Smooth muscle cell (in vitro differentiated cells): Measurements from ENCODE around the gene GNB1L. TPM values are rescaled to one million over a fixed set of nuclear protein-coding genes. Genes with fewer than 3 reads are reported as not detected.

ENCODE experiments used
- DNase-seq: peaks from one replicate; lab custom pipeline; 2025; ENCODE audit not compliant: unreplicated experiment; lab: John Stamatoyannopoulos, UW
- H2AFZ ChIP-seq: fragments of 200-600 bp; sonication (generic); 2 replicates; pipeline ENCODE4 v1.6.0; 2016; ENCODE audit warnings: antibody characterized with exemption, low read depth, mild to moderate bottlenecking
- H3F3A ChIP-seq: fragments of 200-600 bp; sonication (generic); 2 replicates; pipeline ENCODE4 v1.6.0; 2017; ENCODE audit warnings: antibody characterized with exemption, low read depth
- H3K27ac ChIP-seq: fragments of 200-600 bp; sonication (generic); 2 replicates; pipeline ENCODE4 v1.5.1; 2016; ENCODE audit warnings: low read depth, mild to moderate bottlenecking
- H3K27me3 ChIP-seq: fragments of 200-600 bp; sonication (generic); 2 replicates; pipeline ENCODE4 v1.6.1; 2016; ENCODE audit warnings: low read depth, mild to moderate bottlenecking
- H3K36me3 ChIP-seq: fragments of 200-600 bp; sonication (generic); 2 replicates; pipeline ENCODE4 v1.5.1; 2016; ENCODE audit warnings: low read depth
- H3K4me1 ChIP-seq: fragments of 200-600 bp; sonication (generic); 2 replicates; pipeline ENCODE4 v1.5.1; 2016; ENCODE audit warnings: low read depth
- H3K4me2 ChIP-seq: fragments of 200-600 bp; sonication (generic); 2 replicates; pipeline ENCODE4 v1.6.0; 2016; ENCODE audit warnings: mild to moderate bottlenecking
- H3K4me3 ChIP-seq: fragments of 200-600 bp; sonication (generic); 2 replicates; pipeline ENCODE4 v1.5.1; 2016; ENCODE audit warnings: mild to moderate bottlenecking
- H3K79me2 ChIP-seq: fragments of 200-600 bp; sonication (generic); 2 replicates; pipeline ENCODE4 v1.6.0; 2016; ENCODE audit warnings: low read depth, mild to moderate bottlenecking
- H3K9ac ChIP-seq: fragments of 200-600 bp; sonication (generic); 2 replicates; pipeline ENCODE4 v1.6.0; 2016; ENCODE audit warnings: low read depth
- H3K9me3 ChIP-seq: fragments of 200-600 bp; sonication (generic); replicated peaks from 2 replicates; pipeline ENCODE4 v1.5.1; 2016; ENCODE audit warnings: low read depth
- H4K20me1 ChIP-seq: fragments of 200-600 bp; sonication (generic); 2 replicates; pipeline ENCODE4 v1.6.0; 2016; ENCODE audit warnings: low read depth
- WGBS: methylation state at CpG from one replicate; pipeline ENCODE4 v1.1.7; 2016; ENCODE audit warnings: low lambda C conversion rate; 5-methylcytosine and 5-hydroxymethylcytosine counted together
- polyA plus RNA-seq: library from polyadenylated mRNA; unstranded; fragments of >200 nt; fragmentation: Nextera tagmentation; extraction: Ambion mirVana; gene quantifications from 2 replicates; pipeline ENCODE4 v1.2.1, GENCODE V29; 2016
- total RNA-seq: library from RNA; depleted of rRNA; stranded (reverse); fragments of >200 nt; gene quantifications from 2 replicates; pipeline ENCODE4 v1.2.3, GENCODE V29; 2014
- TF ChIP-seq, protein P1 (sequence below): fragments of 200-600 bp; sonication (generic); IDR thresholded peaks from 2 replicates; pipeline ENCODE4 v1.5.1; 2017; ENCODE audit warnings: borderline replicate concordance, mild to moderate bottlenecking, antibody characterized with exemption; ENCODE audit not compliant: insufficient read depth, poor library complexity, severe bottlenecking

GNB1L gene
- total and polyA plus RNA-seq, 2 experiments from 2014 or later = 4.1 to 7.4 TPM

DNA sequence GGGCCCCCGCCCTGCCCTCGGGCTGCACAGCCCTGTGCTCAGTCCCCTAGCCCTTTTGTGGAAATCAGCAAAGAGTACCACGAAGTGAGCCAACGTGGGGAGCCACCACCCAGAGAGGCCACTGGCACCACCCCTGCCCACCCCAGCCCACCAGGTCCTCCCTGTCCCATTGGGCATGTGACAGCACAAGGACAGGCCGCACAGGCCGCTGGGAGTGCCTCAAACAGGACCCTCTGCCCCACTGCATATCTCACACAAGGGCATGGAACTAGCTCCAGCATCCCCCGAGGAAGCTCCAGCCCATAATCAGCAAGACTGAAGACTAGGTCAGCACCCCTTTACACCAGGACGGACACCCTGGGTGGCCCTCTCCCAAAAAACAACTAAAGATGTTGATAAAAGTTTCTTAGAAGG, 29.7 kb downstream of the GNB1L start:
- H3K4me3 ChIP-seq = no peak overlapping the region
- H3K9me3 ChIP-seq = no peaks in the 10 kb centered on the region
- H3F3A ChIP-seq = no peaks in the 10 kb centered on the region
- no peak overlapping the region for H2AFZ ChIP-seq
- no peak overlapping the region for H3K27ac ChIP-seq
- no peaks in the 10 kb centered on the region for H3K36me3 ChIP-seq
- no peaks in the 10 kb centered on the region for H3K4me1 ChIP-seq
- no peak for DNase-seq
- H3K4me2 ChIP-seq = no peak overlapping the region
- peaks cover 22% of the 10 kb centered on the region for H4K20me1 ChIP-seq
- 93% methylated on average over 8 of the region's 8 CpGs for WGBS
- H3K79me2 ChIP-seq = no peaks in the 10 kb centered on the region
- H3K27me3 ChIP-seq = no peaks in the 10 kb centered on the region
- no peak overlapping the region for H3K9ac ChIP-seq
- TF ChIP-seq, protein P1, sequence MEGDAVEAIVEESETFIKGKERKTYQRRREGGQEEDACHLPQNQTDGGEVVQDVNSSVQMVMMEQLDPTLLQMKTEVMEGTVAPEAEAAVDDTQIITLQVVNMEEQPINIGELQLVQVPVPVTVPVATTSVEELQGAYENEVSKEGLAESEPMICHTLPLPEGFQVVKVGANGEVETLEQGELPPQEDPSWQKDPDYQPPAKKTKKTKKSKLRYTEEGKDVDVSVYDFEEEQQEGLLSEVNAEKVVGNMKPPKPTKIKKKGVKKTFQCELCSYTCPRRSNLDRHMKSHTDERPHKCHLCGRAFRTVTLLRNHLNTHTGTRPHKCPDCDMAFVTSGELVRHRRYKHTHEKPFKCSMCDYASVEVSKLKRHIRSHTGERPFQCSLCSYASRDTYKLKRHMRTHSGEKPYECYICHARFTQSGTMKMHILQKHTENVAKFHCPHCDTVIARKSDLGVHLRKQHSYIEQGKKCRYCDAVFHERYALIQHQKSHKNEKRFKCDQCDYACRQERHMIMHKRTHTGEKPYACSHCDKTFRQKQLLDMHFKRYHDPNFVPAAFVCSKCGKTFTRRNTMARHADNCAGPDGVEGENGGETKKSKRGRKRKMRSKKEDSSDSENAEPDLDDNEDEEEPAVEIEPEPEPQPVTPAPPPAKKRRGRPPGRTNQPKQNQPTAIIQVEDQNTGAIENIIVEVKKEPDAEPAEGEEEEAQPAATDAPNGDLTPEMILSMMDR = no peak

DNA sequence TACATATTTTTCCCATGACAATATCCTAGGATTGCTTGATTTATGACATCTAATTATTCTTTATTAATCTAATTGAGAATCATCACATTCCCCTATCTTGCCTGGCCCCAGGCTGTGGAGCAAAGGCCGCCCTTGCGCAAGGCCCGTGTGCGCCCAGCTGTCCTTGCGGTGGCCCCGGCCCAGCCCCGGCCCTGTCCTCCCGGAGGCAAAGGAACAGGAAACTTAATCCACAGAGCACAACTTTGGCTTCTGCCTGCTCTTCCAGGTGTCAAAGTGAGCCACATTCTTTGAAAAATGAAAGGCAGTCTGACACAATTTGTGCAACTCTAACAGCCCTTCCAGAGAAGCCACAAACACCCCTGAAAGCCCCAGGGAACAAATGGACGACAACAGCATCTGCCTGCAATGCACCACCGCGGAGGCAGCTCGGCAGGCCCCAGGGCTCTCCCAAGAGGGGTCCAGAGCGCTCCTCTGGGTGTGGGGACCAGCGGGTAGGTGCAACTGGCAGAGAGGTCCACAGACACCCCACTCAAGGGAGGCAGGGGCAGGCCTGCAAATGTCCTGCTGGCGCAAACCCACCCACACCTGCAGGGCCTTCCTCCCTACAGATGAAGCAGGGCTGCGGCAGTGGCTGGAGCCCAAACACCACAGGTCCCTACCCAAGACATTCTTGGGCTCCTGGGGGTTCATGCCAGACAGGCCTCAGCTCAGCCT, 30.3 kb downstream of the GNB1L start:
- TF ChIP-seq, protein P1 = no peak
- Histone ChIP-seq H3F3A (no peaks in the 10 kb centered on the region), H3K79me2 (no peaks in the 10 kb centered on the region), H3K4me2 (no peak overlapping the region), H3K27me3 (no peaks in the 10 kb centered on the region), H3K4me3 (no peak overlapping the region), H3K9ac (no peak overlapping the region), H3K27ac (no peak overlapping the region), H2AFZ (no peak overlapping the region), H3K36me3 (no peaks in the 10 kb centered on the region), H3K4me1 (no peaks in the 10 kb centered on the region), H3K9me3 (no peaks in the 10 kb centered on the region), H4K20me1 (peaks cover 22% of the 10 kb centered on the region)
- no peak for DNase-seq
- WGBS = 90% methylated on average over 16 of the region's 16 CpGs

DNA sequence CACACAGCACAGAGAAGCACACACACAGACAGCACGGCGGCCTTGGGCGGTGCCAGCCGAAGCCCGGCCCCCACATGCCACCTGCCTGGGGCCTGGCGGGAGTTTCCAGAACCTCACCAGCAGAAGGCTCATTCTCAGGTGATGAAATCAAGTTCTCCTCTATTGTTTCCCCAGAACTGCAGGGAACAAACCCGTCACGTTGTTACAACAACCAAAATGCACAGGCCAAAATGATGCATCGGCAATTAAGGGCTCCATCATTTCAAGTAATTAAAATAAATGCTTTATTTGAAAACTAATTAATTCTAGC, 30.8 kb downstream of the GNB1L start:
- Histone ChIP-seq H3K27ac (no peak overlapping the region), H3F3A (no peaks in the 10 kb centered on the region), H3K27me3 (no peaks in the 10 kb centered on the region), H3K79me2 (no peaks in the 10 kb centered on the region), H3K4me3 (no peak overlapping the region), H3K36me3 (no peaks in the 10 kb centered on the region), H3K9me3 (no peaks in the 10 kb centered on the region), H3K4me2 (no peak overlapping the region), H2AFZ (no peak overlapping the region), H3K4me1 (no peaks in the 10 kb centered on the region), H3K9ac (no peak overlapping the region), H4K20me1 (peaks cover 22% of the 10 kb centered on the region)
- DNase-seq = no peak
- WGBS = 94% methylated on average over 9 of the region's 9 CpGs
- TF ChIP-seq, protein P1 = no peak

DNA sequence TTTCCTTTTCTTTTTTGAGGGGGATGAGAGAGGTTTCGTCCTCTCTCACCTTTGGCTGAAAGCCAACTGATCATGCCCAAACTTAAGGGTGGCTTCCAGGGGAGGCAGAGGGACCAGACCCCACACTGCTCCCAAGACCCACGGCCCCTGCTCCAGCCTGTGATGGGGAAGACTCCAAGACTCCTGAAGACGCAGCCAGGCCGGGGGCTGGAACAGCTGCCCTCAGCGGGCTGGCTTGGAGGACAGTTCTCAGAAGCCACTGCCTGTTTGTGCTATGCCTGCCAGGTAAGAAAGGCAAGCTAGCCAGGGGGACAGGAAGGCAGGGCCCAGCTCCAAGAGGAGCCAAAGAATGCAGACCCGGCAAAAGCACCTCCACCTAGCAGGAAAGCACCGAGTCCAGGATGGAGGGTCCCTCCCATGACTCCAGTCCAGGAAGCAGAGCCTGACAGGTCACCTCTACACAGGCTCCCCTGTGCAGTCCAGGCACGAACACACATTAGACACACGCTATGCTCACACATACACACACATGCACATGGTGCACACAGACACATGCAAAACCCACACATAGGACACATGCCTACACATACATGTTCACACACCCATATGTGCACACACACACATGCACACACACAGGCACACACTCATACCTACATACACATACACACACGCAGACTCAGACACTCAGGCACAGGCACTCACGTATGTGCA, 31.3 kb downstream of the GNB1L start:
- H3K4me2 ChIP-seq = no peak overlapping the region
- TF ChIP-seq, protein P1 = no peak
- H3K9me3 ChIP-seq = no peaks in the 10 kb centered on the region
- H3K4me3 ChIP-seq = no peak overlapping the region
- WGBS = 92% methylated on average over 11 of the region's 11 CpGs
- no peaks in the 10 kb centered on the region for H3K36me3 ChIP-seq
- H3K79me2 ChIP-seq = no peaks in the 10 kb centered on the region
- no peaks in the 10 kb centered on the region for H3K27me3 ChIP-seq
- no peaks in the 10 kb centered on the region for H3F3A ChIP-seq
- DNase-seq = no peak
- no peak overlapping the region for H3K27ac ChIP-seq
- no peak overlapping the region for H2AFZ ChIP-seq
- H4K20me1 ChIP-seq = peaks cover 22% of the 10 kb centered on the region
- no peak overlapping the region for H3K9ac ChIP-seq
- H3K4me1 ChIP-seq = no peaks in the 10 kb centered on the region
